Measurements from ENCODE around the gene MRS2. TPM values are rescaled to one million over a fixed set of nuclear protein-coding genes. Genes with fewer than 3 reads are reported as not detected.

MRS2 gene
- total RNA-seq, 1 donor from 2014 or later = 18.0 TPM

DNA sequence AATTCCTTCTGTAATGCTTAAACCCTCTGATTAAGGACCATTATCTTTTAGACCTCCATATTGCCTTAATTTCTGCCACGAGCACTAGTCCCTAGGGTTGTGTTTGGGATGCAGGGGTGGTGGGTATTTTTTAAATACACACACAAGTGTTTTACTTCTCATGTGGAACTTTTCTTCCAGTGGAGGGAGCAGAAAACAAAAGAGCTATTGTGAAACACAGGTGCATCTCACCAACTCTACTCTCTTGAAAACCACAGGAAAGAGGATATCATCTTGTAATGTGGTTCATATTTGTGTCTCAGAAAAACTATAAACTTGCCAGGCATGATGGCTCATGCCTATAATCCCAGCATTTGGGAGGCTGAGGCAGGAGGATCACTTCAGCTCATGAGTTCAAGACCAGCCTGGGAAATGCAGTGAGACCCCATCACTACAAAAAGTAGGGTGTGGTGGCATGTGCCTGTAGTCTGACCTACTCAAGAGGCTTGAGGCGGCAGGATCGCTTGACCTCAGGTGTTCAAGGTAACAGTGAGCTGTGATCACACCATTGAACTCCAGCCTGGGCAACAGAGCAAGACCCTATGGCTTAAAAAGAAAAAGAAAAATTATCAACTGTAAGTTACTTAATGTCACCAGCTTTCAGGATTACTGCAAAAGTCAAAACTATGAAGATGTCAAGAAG is 37.3 kb downstream of the MRS2 start:
- Mint-ChIP-seq H3K27me3 (ENCODE audit: low read depth) (no peaks in the 10 kb centered on the region), H3K4me3 (ENCODE audit: unreplicated experiment) (no peak overlapping the region), H3K27ac (ENCODE audit: unreplicated experiment) (no peak overlapping the region), H3K9me3 (ENCODE audit: low read depth) (no peaks in the 10 kb centered on the region), H3K36me3 (ENCODE audit: low read depth) (peaks cover 2% of the 10 kb centered on the region), H3K4me1 (ENCODE audit: low read depth) (no peaks in the 10 kb centered on the region)
- no peak for DNase-seq (ENCODE audit: low spot score)
- TF ChIP-seq, protein P1, sequence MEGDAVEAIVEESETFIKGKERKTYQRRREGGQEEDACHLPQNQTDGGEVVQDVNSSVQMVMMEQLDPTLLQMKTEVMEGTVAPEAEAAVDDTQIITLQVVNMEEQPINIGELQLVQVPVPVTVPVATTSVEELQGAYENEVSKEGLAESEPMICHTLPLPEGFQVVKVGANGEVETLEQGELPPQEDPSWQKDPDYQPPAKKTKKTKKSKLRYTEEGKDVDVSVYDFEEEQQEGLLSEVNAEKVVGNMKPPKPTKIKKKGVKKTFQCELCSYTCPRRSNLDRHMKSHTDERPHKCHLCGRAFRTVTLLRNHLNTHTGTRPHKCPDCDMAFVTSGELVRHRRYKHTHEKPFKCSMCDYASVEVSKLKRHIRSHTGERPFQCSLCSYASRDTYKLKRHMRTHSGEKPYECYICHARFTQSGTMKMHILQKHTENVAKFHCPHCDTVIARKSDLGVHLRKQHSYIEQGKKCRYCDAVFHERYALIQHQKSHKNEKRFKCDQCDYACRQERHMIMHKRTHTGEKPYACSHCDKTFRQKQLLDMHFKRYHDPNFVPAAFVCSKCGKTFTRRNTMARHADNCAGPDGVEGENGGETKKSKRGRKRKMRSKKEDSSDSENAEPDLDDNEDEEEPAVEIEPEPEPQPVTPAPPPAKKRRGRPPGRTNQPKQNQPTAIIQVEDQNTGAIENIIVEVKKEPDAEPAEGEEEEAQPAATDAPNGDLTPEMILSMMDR (IDR thresholded peaks at IDR 0.05) = no peak

DNA sequence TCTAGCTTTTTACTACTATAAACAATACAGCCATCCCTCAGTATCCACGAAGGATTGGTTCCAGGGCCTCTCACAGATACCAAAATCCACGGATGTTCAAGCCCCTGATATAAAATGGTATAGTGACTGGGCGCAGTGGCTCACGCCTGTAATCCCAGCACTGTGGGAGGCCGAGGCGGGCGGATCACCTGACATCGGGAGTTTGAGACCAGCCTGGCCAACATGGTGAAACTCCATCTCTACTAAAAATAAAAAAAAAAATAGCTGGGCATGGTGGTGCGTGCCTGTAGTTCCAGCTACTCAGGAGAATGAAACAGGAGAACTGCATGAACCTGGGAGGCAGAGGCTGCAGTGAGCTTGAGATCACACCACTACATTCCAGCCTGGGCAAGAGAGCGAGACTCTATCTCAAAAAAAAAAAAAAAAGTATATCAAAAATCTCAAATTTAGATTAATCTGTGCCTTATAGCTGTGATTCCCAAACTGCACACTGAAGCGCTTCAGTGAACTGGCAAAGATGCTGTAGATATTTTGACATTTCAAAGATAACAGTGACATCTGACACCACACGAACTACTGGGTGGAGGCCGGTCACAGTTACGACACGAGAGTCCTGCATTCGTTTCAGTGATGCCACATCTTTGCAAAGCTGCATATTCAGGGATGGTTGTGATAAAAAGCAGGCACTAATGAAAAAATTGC is 38.3 kb downstream of the MRS2 start:
- Mint-ChIP-seq H3K4me1 (ENCODE audit: low read depth) (no peaks in the 10 kb centered on the region), H3K36me3 (ENCODE audit: low read depth) (peaks cover 2% of the 10 kb centered on the region), H3K27ac (ENCODE audit: unreplicated experiment) (no peak overlapping the region), H3K9me3 (ENCODE audit: low read depth) (no peaks in the 10 kb centered on the region), H3K4me3 (ENCODE audit: unreplicated experiment) (no peak overlapping the region), H3K27me3 (ENCODE audit: low read depth) (no peaks in the 10 kb centered on the region)
- TF ChIP-seq, protein P1 (IDR thresholded peaks at IDR 0.05) = no peak
- DNase-seq (ENCODE audit: low spot score) = no peak

DNA sequence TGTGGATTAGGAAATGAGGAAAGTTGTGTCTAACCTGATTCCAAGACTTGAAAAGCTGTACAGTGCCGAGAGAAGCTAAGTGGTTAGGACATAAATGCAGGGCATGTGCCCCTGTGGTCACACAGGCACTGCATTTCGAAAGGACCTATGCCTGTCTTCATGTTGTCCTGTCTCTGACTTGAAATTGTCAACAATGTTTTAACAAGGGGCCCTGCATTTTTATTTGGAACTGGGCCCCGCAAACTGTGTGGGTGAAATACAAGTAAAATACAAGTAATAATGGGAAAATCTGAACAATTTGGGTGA is 38.8 kb downstream of the MRS2 start:
- no peak for DNase-seq (ENCODE audit: low spot score)
- Mint-ChIP-seq H3K4me3 (ENCODE audit: unreplicated experiment) (no peak overlapping the region), H3K9me3 (ENCODE audit: low read depth) (no peaks in the 10 kb centered on the region), H3K4me1 (ENCODE audit: low read depth) (no peaks in the 10 kb centered on the region), H3K36me3 (ENCODE audit: low read depth) (peaks cover 2% of the 10 kb centered on the region), H3K27ac (ENCODE audit: unreplicated experiment) (no peak overlapping the region), H3K27me3 (ENCODE audit: low read depth) (no peaks in the 10 kb centered on the region)
- TF ChIP-seq, protein P1 (IDR thresholded peaks at IDR 0.05) = no peak

DNA sequence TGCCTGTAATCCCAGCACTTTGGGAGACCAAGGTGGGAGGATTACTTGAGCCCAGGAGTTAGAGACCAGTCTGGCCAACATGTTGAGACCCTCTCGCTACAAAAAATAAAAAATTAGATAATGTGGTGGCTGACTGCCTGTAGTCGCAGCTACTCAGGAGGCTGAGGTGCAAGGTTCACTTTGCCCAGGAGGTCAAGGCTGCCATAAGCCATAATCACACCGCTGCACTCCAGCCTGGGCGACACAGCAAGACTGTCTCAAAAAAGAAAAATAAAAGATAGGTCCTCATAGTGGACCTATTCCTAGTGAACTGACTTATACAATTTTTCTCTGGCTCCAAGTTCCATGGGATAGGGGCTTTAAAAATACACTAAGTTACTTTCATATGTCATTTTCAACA is 41.9 kb downstream of the MRS2 start:
- no peaks in the 10 kb centered on the region for H3K27me3 Mint-ChIP-seq (ENCODE audit: low read depth)
- DNase-seq (ENCODE audit: low spot score) = no peak
- H3K27ac Mint-ChIP-seq (ENCODE audit: unreplicated experiment) = no peak overlapping the region
- H3K4me1 Mint-ChIP-seq (ENCODE audit: low read depth) = no peaks in the 10 kb centered on the region
- no peaks in the 10 kb centered on the region for H3K9me3 Mint-ChIP-seq (ENCODE audit: low read depth)
- TF ChIP-seq, protein P1 (IDR thresholded peaks at IDR 0.05) = no peak
- no peak overlapping the region for H3K4me3 Mint-ChIP-seq (ENCODE audit: unreplicated experiment)
- peaks cover 2% of the 10 kb centered on the region for H3K36me3 Mint-ChIP-seq (ENCODE audit: low read depth)

DNA sequence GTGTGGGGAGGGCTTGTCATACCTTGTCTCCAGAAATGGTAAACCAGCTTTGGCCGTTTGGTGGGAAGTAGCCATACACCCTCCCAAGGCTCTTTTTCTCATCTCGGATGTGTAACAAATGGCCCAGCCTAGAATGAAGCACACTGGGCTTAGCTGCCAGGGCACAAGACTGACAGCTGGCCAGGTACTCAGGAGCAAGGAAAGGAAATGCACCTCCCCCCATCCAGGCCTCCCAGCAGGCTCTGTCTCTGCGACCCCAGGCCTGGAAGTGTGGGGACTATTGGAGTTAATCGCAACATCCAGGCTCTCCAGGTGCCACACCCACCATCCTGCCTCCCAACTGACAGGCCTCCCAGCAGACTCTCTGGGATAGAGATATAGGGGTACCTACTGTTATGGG is 43.0 kb downstream of the MRS2 start:
- Mint-ChIP-seq H3K4me3 (ENCODE audit: unreplicated experiment) (no peak overlapping the region), H3K4me1 (ENCODE audit: low read depth) (no peaks in the 10 kb centered on the region), H3K36me3 (ENCODE audit: low read depth) (peaks cover 2% of the 10 kb centered on the region), H3K27ac (ENCODE audit: unreplicated experiment) (no peak overlapping the region), H3K27me3 (ENCODE audit: low read depth) (no peaks in the 10 kb centered on the region), H3K9me3 (ENCODE audit: low read depth) (no peaks in the 10 kb centered on the region)
- DNase-seq (ENCODE audit: low spot score) = no peak
- TF ChIP-seq, protein P1 (IDR thresholded peaks at IDR 0.05) = no peak
